Nephron (organoid): ENCODE data around the gene IDI2.
A peak's percentile ranks its signal among the peaks of the same experiment; 100 is the strongest.

Experiments used
- H3K27ac Mint-ChIP-seq, 3 experiments: 2 replicates each; pipeline ENCODE4 v1.8.0; 2020; ENCODE audit warnings: mixed read lengths in 3 of 3, mild to moderate bottlenecking in 2 of 3, moderate library complexity in 1 of 3
- H3K27me3 Mint-ChIP-seq: 2 replicates; pipeline ENCODE4 v1.8.0; 2021; ENCODE audit warnings: low read depth, mild to moderate bottlenecking, moderate library complexity, mixed read lengths
- H3K36me3 Mint-ChIP-seq: 2 replicates; pipeline ENCODE4 v1.8.0; 2020; ENCODE audit warnings: low read depth, mixed read lengths
- H3K4me1 Mint-ChIP-seq: 2 replicates; pipeline ENCODE4 v1.8.0; 2020; ENCODE audit warnings: mixed read lengths
- H3K4me3 Mint-ChIP-seq, 3 experiments: 2 replicates each; pipeline ENCODE4 v1.8.0; 2020; ENCODE audit warnings: mild to moderate bottlenecking in 3 of 3, mixed read lengths in 3 of 3, moderate library complexity in 2 of 3
- H3K9me3 Mint-ChIP-seq: 2 replicates; pipeline ENCODE4 v1.8.0; 2020; ENCODE audit warnings: mixed read lengths
- TF ChIP-seq, protein P1 (sequence below), 3 experiments: fragments of 200-600 bp; sonication (generic); IDR thresholded peaks; one replicate each; pipeline ENCODE4 v1.5.0; 2021; ENCODE audit warnings: antibody characterized with exemption in 3 of 3; ENCODE audit not compliant: unreplicated experiment in 3 of 3

The IDI2 gene

DNA sequence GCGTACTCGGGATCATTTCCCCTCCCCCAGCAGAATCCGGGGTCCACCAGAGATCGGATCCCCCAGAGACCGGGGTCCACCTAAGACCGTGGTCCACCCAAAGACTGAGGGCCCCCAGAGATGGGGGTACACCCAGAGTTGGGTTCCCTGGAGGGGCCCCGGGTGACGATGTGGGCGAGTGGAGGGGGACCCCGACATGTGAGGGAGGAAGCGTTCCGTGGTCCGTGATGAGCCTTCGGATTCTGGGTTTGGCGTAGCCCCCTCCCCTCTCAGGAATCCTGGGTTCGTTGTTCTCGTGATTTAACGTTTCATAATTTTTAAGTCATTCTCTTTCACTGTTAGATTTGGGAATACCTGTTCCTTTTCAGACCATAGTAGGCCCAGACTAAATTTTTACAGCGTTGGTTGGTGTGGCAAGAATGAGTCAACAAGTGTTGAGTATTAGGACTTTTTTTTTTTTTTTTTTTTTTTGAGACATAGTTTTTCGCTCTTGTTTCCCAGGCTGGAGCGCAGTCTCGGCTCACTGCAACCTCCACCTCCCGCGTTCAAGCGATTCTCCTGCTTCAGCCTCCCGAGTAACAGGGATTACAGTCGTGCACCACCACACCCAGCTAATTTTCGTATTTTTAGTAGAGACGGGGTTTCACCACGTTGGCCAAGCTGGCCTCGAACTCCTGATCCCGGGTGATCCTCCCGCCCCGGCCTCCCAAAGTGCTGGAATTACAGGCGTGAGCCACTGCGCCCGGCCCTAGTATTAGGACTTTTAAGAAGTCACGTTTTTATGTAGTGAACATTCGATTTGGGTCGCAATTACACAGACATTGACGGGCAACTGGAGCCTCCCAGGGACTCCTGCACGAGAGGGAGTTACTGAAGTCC is 36.8 kb downstream of the IDI2 start:
- no peaks in the 10 kb centered on the region for H3K9me3 Mint-ChIP-seq
- H3K36me3 Mint-ChIP-seq = peaks cover 27% of the 10 kb centered on the region
- H3K27me3 Mint-ChIP-seq = no peaks in the 10 kb centered on the region
- H3K4me3 Mint-ChIP-seq = peak overlapping the region; percentile 97 to 100 (median 100)
- peak overlapping the region in 2 of 3 experiments; percentile 74 to 98 for H3K27ac Mint-ChIP-seq
- TF ChIP-seq, protein P1, sequence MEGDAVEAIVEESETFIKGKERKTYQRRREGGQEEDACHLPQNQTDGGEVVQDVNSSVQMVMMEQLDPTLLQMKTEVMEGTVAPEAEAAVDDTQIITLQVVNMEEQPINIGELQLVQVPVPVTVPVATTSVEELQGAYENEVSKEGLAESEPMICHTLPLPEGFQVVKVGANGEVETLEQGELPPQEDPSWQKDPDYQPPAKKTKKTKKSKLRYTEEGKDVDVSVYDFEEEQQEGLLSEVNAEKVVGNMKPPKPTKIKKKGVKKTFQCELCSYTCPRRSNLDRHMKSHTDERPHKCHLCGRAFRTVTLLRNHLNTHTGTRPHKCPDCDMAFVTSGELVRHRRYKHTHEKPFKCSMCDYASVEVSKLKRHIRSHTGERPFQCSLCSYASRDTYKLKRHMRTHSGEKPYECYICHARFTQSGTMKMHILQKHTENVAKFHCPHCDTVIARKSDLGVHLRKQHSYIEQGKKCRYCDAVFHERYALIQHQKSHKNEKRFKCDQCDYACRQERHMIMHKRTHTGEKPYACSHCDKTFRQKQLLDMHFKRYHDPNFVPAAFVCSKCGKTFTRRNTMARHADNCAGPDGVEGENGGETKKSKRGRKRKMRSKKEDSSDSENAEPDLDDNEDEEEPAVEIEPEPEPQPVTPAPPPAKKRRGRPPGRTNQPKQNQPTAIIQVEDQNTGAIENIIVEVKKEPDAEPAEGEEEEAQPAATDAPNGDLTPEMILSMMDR (IDR thresholded peaks at IDR 0.05; ENCODE audit: unreplicated experiment in 3 of 3) = no peak
- H3K4me1 Mint-ChIP-seq = peaks cover 31% of the 10 kb centered on the region

DNA sequence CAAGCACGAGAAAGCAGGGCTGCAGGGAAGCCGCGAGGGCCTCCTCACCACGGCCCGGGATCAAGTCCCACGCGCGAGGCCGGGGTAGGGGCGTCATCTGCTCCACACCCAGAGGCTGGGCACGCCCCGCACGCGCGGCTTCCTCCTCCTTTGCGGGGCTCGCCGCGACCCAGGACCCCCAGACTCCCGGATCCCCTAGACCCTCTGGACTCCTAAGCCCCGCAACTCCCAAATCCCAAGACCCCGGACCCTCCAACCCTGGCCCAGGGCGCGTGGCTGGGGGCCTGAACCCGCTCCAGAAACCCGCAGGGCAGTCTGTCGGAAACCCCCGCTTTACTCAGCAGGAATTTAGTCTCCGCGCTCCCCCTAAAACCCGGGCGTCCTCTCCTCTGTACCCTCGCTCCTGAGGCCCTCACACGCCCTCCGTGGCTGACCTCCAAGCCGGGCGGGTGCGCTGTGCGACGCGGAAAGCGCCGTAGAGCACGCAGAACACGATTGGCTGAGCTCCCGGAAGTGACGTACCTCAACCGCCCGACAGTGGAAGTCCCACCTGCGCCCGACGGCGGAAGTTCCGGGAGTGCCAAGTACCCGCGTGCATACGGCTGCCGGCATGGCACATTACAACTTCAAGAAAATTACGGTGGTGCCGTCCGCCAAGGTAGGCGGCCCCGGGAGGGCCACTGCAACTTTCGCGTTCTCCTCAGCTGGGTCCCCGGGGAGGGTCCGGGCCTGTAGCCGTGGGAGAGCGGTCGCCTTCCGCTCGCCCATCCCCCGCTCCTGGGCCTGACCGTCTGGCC is 37.6 kb downstream of the IDI2 start, which contains the start of gene GTPBP4:
GTPBP4 (plus strand) TSS at position 565 of the 797 bp plus-strand sequence; CDS start at position 611, 46 bp downstream.
- H3K4me1 Mint-ChIP-seq = peaks cover 31% of the 10 kb centered on the region
- peak within 1 kb of the TSS; percentile 91 to 98 (median 98) for H3K27ac Mint-ChIP-seq
- no peaks in the 10 kb centered on the region for H3K27me3 Mint-ChIP-seq
- peaks cover 22% of the 10 kb centered on the region for H3K36me3 Mint-ChIP-seq
- TF ChIP-seq, protein P1 (IDR thresholded peaks at IDR 0.05; ENCODE audit: unreplicated experiment in 3 of 3) = no peak
- peak within 1 kb of the TSS; percentile 97 to 100 (median 100) for H3K4me3 Mint-ChIP-seq
- H3K9me3 Mint-ChIP-seq = no peaks in the 10 kb centered on the region

DNA sequence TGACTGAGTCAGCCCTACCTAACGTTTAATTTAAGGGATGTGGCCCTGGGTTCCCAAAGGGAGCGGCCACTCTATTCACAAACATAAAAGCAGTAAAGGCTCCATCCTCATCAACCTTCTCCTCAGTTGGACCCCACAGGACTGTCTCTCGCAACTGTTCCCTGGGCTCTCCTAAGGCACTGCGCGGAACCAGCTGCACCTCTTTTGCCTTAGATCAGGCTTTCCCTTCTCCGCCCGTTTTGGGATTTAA is 38.1 kb downstream of the IDI2 start:
- TF ChIP-seq, protein P1 (IDR thresholded peaks at IDR 0.05; ENCODE audit: unreplicated experiment in 3 of 3) = no peak
- Mint-ChIP-seq H3K9me3 (peaks cover 1% of the 10 kb centered on the region), H3K27ac (peak overlapping the region; percentile 91 to 98 (median 98)), H3K27me3 (no peaks in the 10 kb centered on the region), H3K4me1 (peaks cover 31% of the 10 kb centered on the region), H3K36me3 (peaks cover 17% of the 10 kb centered on the region), H3K4me3 (peak overlapping the region; percentile 97 to 100 (median 100))

DNA sequence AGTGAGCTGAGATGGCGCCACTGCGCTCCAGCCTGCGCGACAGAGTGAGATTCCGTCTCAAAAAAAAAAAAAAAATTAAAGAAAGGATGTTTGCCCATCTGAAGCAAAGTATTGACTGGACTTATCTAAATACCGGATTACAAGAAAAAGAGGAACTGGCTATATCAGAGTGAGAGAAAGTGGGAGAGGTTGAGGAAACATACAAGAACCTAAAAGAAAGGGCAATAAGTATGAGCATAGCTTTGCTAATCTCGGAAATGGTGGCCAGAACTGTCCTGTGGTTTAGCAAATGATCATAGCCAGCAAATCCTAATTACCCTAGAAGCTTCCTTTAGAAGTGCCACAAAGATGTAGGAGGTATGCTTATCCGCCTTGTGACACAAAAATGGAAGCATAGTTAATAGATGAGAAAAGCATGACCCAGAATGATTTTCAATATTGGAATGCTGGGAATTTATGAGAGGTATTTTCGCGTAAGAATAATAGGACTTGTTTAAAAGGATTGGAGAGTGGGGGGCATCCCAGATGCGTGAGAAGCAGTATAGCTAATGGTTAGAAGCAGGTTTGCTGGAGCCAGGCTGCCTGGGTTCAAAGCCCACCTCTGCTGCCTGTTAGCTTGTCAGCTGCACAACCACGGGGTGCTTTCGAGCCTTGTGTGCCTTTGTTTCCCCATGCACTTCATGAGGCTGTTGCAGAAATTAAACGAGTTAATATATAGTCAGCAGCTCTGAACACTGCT is 38.6 kb downstream of the IDI2 start:
- peak overlapping the region; percentile 97 to 100 (median 100) for H3K4me3 Mint-ChIP-seq
- peaks cover 31% of the 10 kb centered on the region for H3K4me1 Mint-ChIP-seq
- peak overlapping the region; percentile 91 to 98 (median 98) for H3K27ac Mint-ChIP-seq
- H3K9me3 Mint-ChIP-seq = peaks cover 2% of the 10 kb centered on the region
- H3K27me3 Mint-ChIP-seq = no peaks in the 10 kb centered on the region
- TF ChIP-seq, protein P1 (IDR thresholded peaks at IDR 0.05; ENCODE audit: unreplicated experiment in 3 of 3) = no peak
- H3K36me3 Mint-ChIP-seq = peaks cover 15% of the 10 kb centered on the region

DNA sequence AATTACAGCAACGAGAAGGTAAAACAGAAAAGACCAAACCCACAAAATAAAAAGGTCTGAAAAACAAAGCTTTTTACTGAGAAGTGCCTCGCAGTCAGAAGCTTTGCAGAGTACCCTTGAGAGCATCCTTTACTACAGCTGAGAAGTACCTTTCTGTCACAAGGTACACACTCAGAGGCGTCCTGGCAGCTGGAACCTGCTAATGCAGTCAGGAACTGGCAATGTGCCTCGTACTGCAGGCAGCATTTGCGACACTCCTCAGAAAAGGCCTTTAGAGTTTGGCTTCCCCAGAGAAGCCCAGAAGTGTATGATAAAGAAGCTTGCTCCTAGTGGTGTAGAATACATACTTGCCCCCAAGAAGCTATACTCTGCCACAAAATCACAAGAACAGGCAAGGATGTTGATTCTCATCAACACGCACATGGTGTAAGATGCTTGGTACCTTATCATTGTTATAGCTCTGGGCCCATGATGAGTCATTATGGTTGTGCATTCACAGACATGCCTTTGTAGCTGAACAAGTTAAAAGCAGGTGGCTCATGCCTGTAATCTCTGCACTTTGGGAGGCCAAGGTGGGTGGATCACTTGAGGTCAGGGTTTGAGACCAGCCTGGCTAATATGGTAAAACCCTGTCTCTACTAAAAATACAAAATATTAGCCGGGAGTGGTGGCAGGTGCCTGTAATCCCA is 39.4 kb downstream of the IDI2 start:
- TF ChIP-seq, protein P1 (IDR thresholded peaks at IDR 0.05; ENCODE audit: unreplicated experiment in 3 of 3) = no peak
- Mint-ChIP-seq H3K36me3 (peaks cover 17% of the 10 kb centered on the region), H3K27ac (peak overlapping the region in 1 of 3 experiments; percentile 91), H3K4me1 (peaks cover 30% of the 10 kb centered on the region), H3K27me3 (no peaks in the 10 kb centered on the region), H3K4me3 (peak overlapping the region; percentile 97 to 100 (median 100)), H3K9me3 (peaks cover 2% of the 10 kb centered on the region)
